Measurements from ENCODE around the gene BTBD6. TPM values are rescaled to one million over a fixed set of nuclear protein-coding genes. Genes with fewer than 3 reads are reported as not detected.

BTBD6 gene
- total and polyA plus RNA-seq, 2 of the 8 experiments (the other 6 are each of a cell fraction or from before 2014, with no cell fraction given) = 10.1 to 10.2 TPM

DNA sequence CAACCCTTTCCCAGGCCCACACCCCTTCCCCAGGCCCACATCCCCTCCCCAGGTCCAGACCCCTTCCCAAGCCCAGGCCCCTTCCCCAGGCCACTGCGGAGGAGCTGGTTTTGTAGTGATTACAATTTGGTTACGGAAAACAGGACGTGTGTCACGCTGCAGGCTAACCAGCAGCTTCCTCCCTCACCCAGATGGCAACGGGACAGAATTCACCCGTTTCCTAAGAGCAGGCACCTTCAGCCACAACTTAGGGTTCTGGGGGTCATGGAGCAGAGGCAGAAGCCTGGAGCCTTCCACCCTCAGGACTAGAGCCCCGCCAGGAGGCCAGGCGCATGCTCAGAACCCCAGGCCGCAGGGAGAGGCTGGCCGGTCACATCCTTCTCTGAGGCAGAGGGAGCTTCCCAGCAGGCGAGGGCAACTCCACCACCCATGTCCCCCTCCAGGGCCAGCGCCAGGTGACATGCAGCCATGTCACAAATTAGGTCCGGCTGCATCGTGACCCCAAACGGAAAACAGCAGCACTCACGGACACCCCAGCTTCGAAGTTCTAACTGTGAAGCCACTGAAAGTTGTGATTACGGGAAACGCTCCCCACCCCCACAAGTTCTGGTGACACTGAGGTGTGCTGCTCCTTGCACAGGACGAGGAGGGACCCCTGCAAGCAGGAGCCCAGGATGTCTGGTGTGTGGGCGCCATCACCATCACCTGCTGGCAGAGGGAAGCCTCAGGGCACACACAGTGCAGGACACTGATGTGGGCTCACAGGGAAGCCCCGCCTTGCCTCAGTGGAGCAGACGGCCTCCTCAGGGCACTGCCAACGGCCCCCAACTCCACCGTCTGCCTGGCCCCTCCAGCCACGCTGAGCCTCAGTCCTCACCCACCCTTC is 44.7 kb downstream of the BTBD6 start (continued):
- no peak for TF ChIP-seq SP2 (IDR thresholded peaks at IDR 0.05; ENCODE audit: low read length)
- no peak for TF ChIP-seq CBX8 (IDR thresholded peaks at IDR 0.05; ENCODE audit: borderline replicate concordance, low read depth, low read length)
- no peak for TF ChIP-seq TBP (IDR thresholded peaks at IDR 0.05; ENCODE audit: low read depth, low read length)
- TF ChIP-seq HDAC6 (IDR thresholded peaks at IDR 0.05; ENCODE audit: low read depth, low read length) = no peak
- TF ChIP-seq EP300 (IDR thresholded peaks at IDR 0.05; ENCODE audit: borderline replicate concordance in 1 of 2, low read depth in 2 of 2, low read length in 2 of 2) = no peak
- TF ChIP-seq BACH1 (IDR thresholded peaks at IDR 0.05; ENCODE audit: low read length) = no peak
- no peak for TF ChIP-seq CREB1 (IDR thresholded peaks at IDR 0.05)
- TF ChIP-seq RFX5 (IDR thresholded peaks at IDR 0.05; ENCODE audit: borderline replicate concordance, low read depth, low read length) = no peak

Measured in H1 (cell line).